Sigmoid colon (tissue), 7 donors: ENCODE data around the gene IL21R. TPM values are rescaled to one million over a fixed set of nuclear protein-coding genes. Genes with fewer than 3 reads are reported as not detected.

ENCODE experiments used
- DNase-seq: peaks from one replicate; pipeline ENCODE4 v3.0.0-alpha.2; 2019
- H3K27ac ChIP-seq, 4 donors: fragments of 200-600 bp; sonication (generic); one replicate each; pipeline ENCODE4 v1.5.1; 2016 to 2019; ENCODE audit warnings: mild to moderate bottlenecking in 1 of 4
- H3K27me3 ChIP-seq, 3 donors: fragments of 200-600 bp; sonication (generic); one replicate each; pipeline ENCODE4 v1.5.1; 2019; ENCODE audit warnings: mild to moderate bottlenecking in 1 of 3
- H3K36me3 ChIP-seq, 4 donors: fragments of 200-600 bp; sonication (generic); one replicate each; pipeline ENCODE4 v1.5.1; 2016 to 2019
- H3K4me1 ChIP-seq, 4 donors: fragments of 200-600 bp; sonication (generic); one replicate each; pipeline ENCODE4 v1.5.1; 2017 to 2019
- H3K4me3 ChIP-seq, 4 donors: fragments of 200-600 bp; sonication (generic); one replicate each; pipeline ENCODE4 v1.5.1; 2017 to 2019; ENCODE audit warnings: mild to moderate bottlenecking in 2 of 4, moderate library complexity in 1 of 4
- H3K9me3 ChIP-seq, 4 donors: fragments of 200-600 bp in 3 of 4; sonication (generic) in 3 of 4; one replicate each; pipeline versions ENCODE4 v1.5.1 to v1.6.1; 2013 to 2019
- CTCF ChIP-seq, 4 experiments: fragments of 450-650 bp in 3 of 4; fragments of 200-600 bp in 1 of 4; IDR thresholded peaks; one replicate each; pipeline ENCODE4 v1.5.1; 2016 to 2019; ENCODE audit warnings: antibody characterized with exemption in 4 of 4, mild to moderate bottlenecking in 3 of 4, moderate library complexity in 2 of 4
- EP300 ChIP-seq, 4 donors: sonication (generic); formaldehyde crosslinking; IDR thresholded peaks; one replicate each; pipeline ENCODE4 v1.6.1; 2017; ENCODE audit warnings: antibody characterized with exemption in 4 of 4
- POLR2A ChIP-seq, 2 donors: fragments of 450-650 bp; IDR thresholded peaks; one replicate each; pipeline ENCODE4 v1.6.1; 2016; ENCODE audit warnings: antibody characterized with exemption in 2 of 2, mild to moderate bottlenecking in 2 of 2, moderate library complexity in 2 of 2
- POLR2AphosphoS5 ChIP-seq, 4 donors: sonication (generic); formaldehyde crosslinking; IDR thresholded peaks; one replicate each; pipeline ENCODE4 v1.6.1; 2017; ENCODE audit warnings: antibody characterized with exemption in 4 of 4
- WGBS, 2 donors: extraction: QIAGEN DNeasy Blood & Tissue Kit; methylation state at CpG; one replicate each; pipeline ENCODE4 v1.1.7; 2013; 5-methylcytosine and 5-hydroxymethylcytosine counted together
- intact Hi-C: fragments of 100-400 bp; cut with DNase I; formaldehyde crosslinking; loops from one replicate; pipeline ENCODE4 v1.15.1; 2023
- polyA plus RNA-seq, 3 donors: library from polyadenylated mRNA; stranded (reverse); fragments of 200-250 nt; gene quantifications; one replicate each; pipeline ENCODE4 v1.2.3, GENCODE V29; 2013
- total RNA-seq, 4 donors: library from RNA; depleted of rRNA; stranded (reverse); fragments of >200 nt; gene quantifications; one replicate each; pipeline ENCODE4 v1.1.0, GENCODE V29; 2016
- donor health status: healthy with polysubstance abuse.
- donor health status: Bipolar disorder and iron deficiency.
- donor health status: healthy.

The IL21R gene
- total and polyA plus RNA-seq, 7 donors = under 0.01 to 7.9 (median 0.27) TPM; not detected in 2

- no peaks in the 10 kb centered on the region for H3K4me1 ChIP-seq
- intact Hi-C loops = no loop called here
- no peak overlapping the region for H3K27ac ChIP-seq
- H3K36me3 ChIP-seq = no peaks in the 10 kb centered on the region
- H3K27me3 ChIP-seq = peaks cover 0 to 18% (median 0%) of the 10 kb centered on the region in 3 donors
- H3K4me3 ChIP-seq = no peak overlapping the region
- H3K9me3 ChIP-seq = peaks cover 0 to 4% (median 3%) of the 10 kb centered on the region in 4 donors
- DNase-seq = no peak
- TF ChIP-seq EP300 (IDR thresholded peaks at IDR 0.05) (no peak), POLR2AphosphoS5 (IDR thresholded peaks at IDR 0.05) (no peak), POLR2A (IDR thresholded peaks at IDR 0.05) (no peak), CTCF (IDR thresholded peaks at IDR 0.05) (no peak)
- WGBS, 2 donors = 90 to 94% methylated on average over 1 of the region's 1 CpG
Measured at GRCh38 chr16:27425961-27426360, 24.0 kb downstream of the IL21R start.

- intact Hi-C loops = no loop called here
- Histone ChIP-seq H3K9me3 (peaks cover 0 to 4% (median 3%) of the 10 kb centered on the region in 4 donors), H3K27me3 (peaks cover 0 to 25% (median 0%) of the 10 kb centered on the region in 3 donors), H3K4me1 (no peaks in the 10 kb centered on the region), H3K27ac (no peak overlapping the region), H3K4me3 (no peak overlapping the region), H3K36me3 (no peaks in the 10 kb centered on the region)
- TF ChIP-seq POLR2AphosphoS5 (IDR thresholded peaks at IDR 0.05) (no peak), CTCF (IDR thresholded peaks at IDR 0.05) (no peak), POLR2A (IDR thresholded peaks at IDR 0.05) (no peak), EP300 (IDR thresholded peaks at IDR 0.05) (no peak)
- 30 to 41% methylated on average over 7 of the region's 7 CpGs for WGBS, 2 donors
- peak; percentile 43 for DNase-seq
Measured at GRCh38 chr16:27426423-27427408, 24.7 kb downstream of the IL21R start.

- H3K27ac ChIP-seq = no peak overlapping the region
Measured at GRCh38 chr16:27427538-27427937, 25.6 kb downstream of the IL21R start.

GRCh38 chr16:27428026-27428785 is 26.2 kb downstream of the IL21R start:
- 85% methylated on average over 4 of the region's 4 CpGs for WGBS, 2 donors
- Histone ChIP-seq H3K4me1 (no peaks in the 10 kb centered on the region), H3K27me3 (peaks cover 0 to 26% (median 0%) of the 10 kb centered on the region in 3 donors), H3K27ac (no peak overlapping the region), H3K9me3 (no peaks in the 10 kb centered on the region), H3K36me3 (no peaks in the 10 kb centered on the region), H3K4me3 (no peak overlapping the region)
- TF ChIP-seq EP300 (IDR thresholded peaks at IDR 0.05) = no peak
- TF ChIP-seq POLR2A (IDR thresholded peaks at IDR 0.05) = no peak
- TF ChIP-seq POLR2AphosphoS5 (IDR thresholded peaks at IDR 0.05) = no peak
- no peak for TF ChIP-seq CTCF (IDR thresholded peaks at IDR 0.05)
- DNase-seq = peak; percentile 28
- intact Hi-C loops = no loop called here

More at GRCh38 chr16:27427538-27427937, 25.6 kb downstream of the IL21R start:
- DNase-seq = peak; percentile 5
- intact Hi-C loops = no loop called here
- Histone ChIP-seq H3K36me3 (no peaks in the 10 kb centered on the region), H3K27me3 (peaks cover 0 to 26% (median 0%) of the 10 kb centered on the region in 3 donors), H3K4me1 (no peaks in the 10 kb centered on the region), H3K9me3 (peaks cover 0 to 4% (median 2%) of the 10 kb centered on the region in 4 donors), H3K4me3 (no peak overlapping the region)
- no peak for TF ChIP-seq CTCF (IDR thresholded peaks at IDR 0.05)
- no peak for TF ChIP-seq POLR2AphosphoS5 (IDR thresholded peaks at IDR 0.05)
- TF ChIP-seq EP300 (IDR thresholded peaks at IDR 0.05) = no peak
- TF ChIP-seq POLR2A (IDR thresholded peaks at IDR 0.05) = no peak
- 83 to 89% methylated on average over 5 of the region's 5 CpGs for WGBS, 2 donors
